ENCODE measurements around the gene PUM2.

Gene PUM2

DNA sequence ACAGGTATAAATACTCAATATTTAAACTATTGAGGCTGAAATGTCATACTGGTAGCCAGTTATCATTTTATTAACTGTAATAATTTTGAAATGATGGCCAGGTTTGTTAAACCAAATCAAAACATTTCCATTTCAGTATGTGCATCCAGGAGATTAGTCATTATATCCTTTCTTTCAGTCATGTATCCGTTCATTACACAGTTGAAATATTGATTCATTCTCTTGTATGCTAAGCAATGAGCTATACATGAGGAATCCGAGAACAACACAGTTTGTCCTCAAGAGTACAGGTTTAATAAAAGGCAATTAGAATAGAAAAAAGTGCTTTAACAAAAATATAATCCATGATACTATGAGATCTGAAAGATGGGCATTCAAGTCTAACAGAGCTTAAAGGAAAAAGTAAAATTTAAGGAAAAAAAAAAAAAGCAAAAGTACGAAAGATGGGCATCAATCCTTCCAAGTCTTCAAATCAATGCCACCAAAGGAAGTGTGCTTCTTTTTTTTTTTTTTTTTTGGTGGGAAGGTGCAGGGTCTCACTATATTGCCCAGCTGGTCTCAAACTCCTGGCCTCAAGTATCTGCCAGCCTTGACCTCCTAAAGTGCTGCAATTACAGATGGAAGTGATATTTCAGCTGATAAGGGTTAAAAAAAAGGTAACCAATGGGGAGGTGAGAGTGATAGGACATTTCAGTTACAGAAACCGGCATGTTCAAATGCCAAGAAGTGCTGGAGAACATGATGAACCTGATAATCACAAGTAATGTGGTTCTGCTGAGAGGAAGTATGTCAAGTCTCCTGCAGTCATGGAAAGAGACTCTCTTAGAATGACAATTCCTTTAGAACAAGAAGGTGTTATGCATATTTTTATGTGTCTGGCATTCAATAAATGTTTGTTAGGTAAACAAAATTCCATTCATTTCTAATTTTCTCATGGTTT lies 35.8 kb downstream of the PUM2 start:
- peaks cover 48 to 99% (median 78%) of the 10 kb centered on the region in 11 experiments for H4K20me1 ChIP-seq
- H3K4me2 ChIP-seq, result no peak overlapping the region

GRCh38 chr2:20313659-20314058 lies 37.0 kb downstream of the PUM2 start:
- Histone ChIP-seq H3K9ac (no peak overlapping the region), H3K4me3 (no peak overlapping the region), H3K27me3 (no peaks in the 10 kb centered on the region), H3K36me3 (peaks cover 91 to 100% (median 97%) of the 10 kb centered on the region in 11 experiments), H3K4me2 (no peak overlapping the region), H3K9me3 (replicated peaks in 1 of 11) (no peaks in the 10 kb centered on the region), H4K20me1 (peaks cover 39 to 99% (median 74%) of the 10 kb centered on the region in 11 experiments), H3K27ac (no peak overlapping the region), H3K4me1 (peaks cover 4 to 16% (median 9%) of the 10 kb centered on the region in 10 experiments; a peak in 15 of 20 replicates)
- no peak for TF ChIP-seq Cebpa-rat (IDR thresholded peaks at IDR 0.05)

More for the DNA sequence above, 35.8 kb downstream of the PUM2 start:
- Histone ChIP-seq H3K27ac (no peak overlapping the region), H3K4me3 (no peak overlapping the region), H3K36me3 (peaks cover 91 to 100% (median 97%) of the 10 kb centered on the region in 11 experiments), H3K4me1 (peaks cover 4 to 16% (median 9%) of the 10 kb centered on the region in 10 experiments; a peak in 15 of 20 replicates), H3K9ac (no peak overlapping the region), H3K9me3 (replicated peaks in 1 of 11) (no peaks in the 10 kb centered on the region), H3K27me3 (no peaks in the 10 kb centered on the region)
- no peak for TF ChIP-seq Cebpa-rat (IDR thresholded peaks at IDR 0.05)

DNA sequence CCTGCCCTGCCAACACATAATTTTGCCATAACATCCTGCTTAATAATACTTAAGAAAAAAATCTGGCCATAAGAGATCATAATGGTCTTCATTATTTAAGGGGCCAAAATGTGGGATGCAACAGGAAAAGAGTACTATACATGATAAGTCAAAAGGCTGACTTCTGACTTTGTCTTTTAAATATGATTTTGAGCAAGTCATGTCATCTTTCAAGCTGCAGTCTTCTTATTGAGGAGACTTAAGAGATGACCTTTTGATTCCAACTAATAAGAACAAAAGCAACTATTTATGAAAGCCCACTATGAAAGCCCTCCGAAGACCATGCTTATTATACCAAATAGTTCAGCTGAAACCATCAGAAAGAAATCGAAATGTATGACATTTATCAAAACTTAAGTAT lies 41.6 kb downstream of the PUM2 start:
- TF ChIP-seq Cebpa-rat (IDR thresholded peaks at IDR 0.05), result no peak
- Histone ChIP-seq H3K4me1 (no peaks in the 10 kb centered on the region), H3K9ac (no peak overlapping the region), H3K9me3 (replicated peaks in 1 of 11) (no peaks in the 10 kb centered on the region), H3K4me2 (no peak overlapping the region), H3K4me3 (no peak overlapping the region), H4K20me1 (peaks cover 44 to 100% (median 75%) of the 10 kb centered on the region in 11 experiments), H3K27ac (no peak overlapping the region), H3K27me3 (no peaks in the 10 kb centered on the region), H3K36me3 (peaks cover 92 to 100% (median 96%) of the 10 kb centered on the region in 11 experiments)

GRCh38 chr2:20307311-20307710 lies 43.3 kb downstream of the PUM2 start:
- peaks cover 94 to 100% (median 99%) of the 10 kb centered on the region in 11 experiments for H3K36me3 ChIP-seq
- peaks cover 47 to 100% (median 78%) of the 10 kb centered on the region in 11 experiments for H4K20me1 ChIP-seq
- no peak overlapping the region for H3K4me3 ChIP-seq
- TF ChIP-seq Cebpa-rat (IDR thresholded peaks at IDR 0.05), result no peak
- H3K9ac ChIP-seq, result no peak overlapping the region
- no peak overlapping the region for H3K27ac ChIP-seq
- H3K27me3 ChIP-seq, result no peaks in the 10 kb centered on the region
- no peak overlapping the region for H3K4me2 ChIP-seq
- no peaks in the 10 kb centered on the region for H3K4me1 ChIP-seq
- H3K9me3 ChIP-seq (replicated peaks in 1 of 11), result no peaks in the 10 kb centered on the region

DNA sequence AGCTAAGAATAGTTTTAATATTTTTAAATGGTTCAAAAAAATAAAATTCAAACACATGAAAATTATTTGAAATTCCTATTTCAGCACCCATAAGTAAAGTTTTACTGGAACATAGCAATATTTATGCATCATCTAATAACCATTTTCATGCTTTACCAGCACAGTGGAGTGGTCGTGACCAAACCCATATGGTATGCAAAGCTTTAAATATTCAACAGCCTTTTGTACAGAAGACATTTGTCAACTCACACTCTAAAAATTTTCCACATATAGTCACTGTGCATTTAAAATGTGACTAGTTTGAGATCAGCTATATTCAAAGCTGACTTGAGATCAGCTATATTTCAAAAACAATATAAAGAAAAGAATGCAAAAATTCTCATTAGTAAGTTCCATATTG lies 46.2 kb downstream of the PUM2 start:
- H4K20me1 ChIP-seq, result peaks cover 73 to 100% (median 95%) of the 10 kb centered on the region in 11 experiments
- H3K4me2 ChIP-seq, result no peak overlapping the region
- H3K36me3 ChIP-seq, result peaks cover 95 to 100% (median 99%) of the 10 kb centered on the region in 11 experiments
- H3K9me3 ChIP-seq (replicated peaks in 1 of 11), result no peaks in the 10 kb centered on the region
- no peak overlapping the region for H3K9ac ChIP-seq
- H3K4me1 ChIP-seq, result peaks cover 0 to 2% (median 0%) of the 10 kb centered on the region in 10 experiments; a peak in 1 of 20 replicates
- H3K27ac ChIP-seq, result no peak overlapping the region
- no peaks in the 10 kb centered on the region for H3K27me3 ChIP-seq
- TF ChIP-seq Cebpa-rat (IDR thresholded peaks at IDR 0.05), result no peak
- no peak overlapping the region for H3K4me3 ChIP-seq

- no peak overlapping the region for H3K4me2 ChIP-seq
- TF ChIP-seq Cebpa-rat (IDR thresholded peaks at IDR 0.05), result no peak
- H3K27me3 ChIP-seq, result no peaks in the 10 kb centered on the region
- no peak overlapping the region for H3K4me3 ChIP-seq
- H3K27ac ChIP-seq, result no peak overlapping the region
- H3K4me1 ChIP-seq, result peaks cover 0 to 6% (median 0%) of the 10 kb centered on the region in 10 experiments; a peak in 1 of 20 replicates
- peaks cover 77 to 100% (median 95%) of the 10 kb centered on the region in 11 experiments for H4K20me1 ChIP-seq
- no peaks in the 10 kb centered on the region for H3K9me3 ChIP-seq (replicated peaks in 1 of 11)
- peaks cover 95 to 100% (median 99%) of the 10 kb centered on the region in 11 experiments for H3K36me3 ChIP-seq
- H3K9ac ChIP-seq, result no peak overlapping the region
Observed at GRCh38 chr2:20303966-20304365, 46.7 kb downstream of the PUM2 start.

DNA sequence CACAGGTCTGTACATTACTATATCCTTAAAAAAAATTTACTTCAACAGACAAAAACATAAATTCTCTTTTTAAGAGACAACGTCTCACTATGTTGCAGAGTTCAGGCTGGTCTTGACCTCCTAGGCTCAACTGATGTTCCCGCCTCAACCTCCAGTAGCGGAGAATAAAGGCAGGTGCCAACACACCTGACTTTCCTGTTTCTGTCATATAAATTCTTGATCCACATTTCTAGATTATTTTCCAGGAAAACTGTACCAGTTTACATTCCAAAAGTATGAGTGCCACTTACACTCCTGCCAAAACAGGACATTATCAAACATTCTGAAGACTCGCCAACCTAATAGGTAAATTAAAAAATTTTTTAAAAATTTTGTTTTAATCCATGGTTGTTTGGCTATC lies 48.6 kb downstream of the PUM2 start:
- peaks cover 85 to 100% (median 97%) of the 10 kb centered on the region in 11 experiments for H4K20me1 ChIP-seq
- H3K9ac ChIP-seq, result no peak overlapping the region
- H3K4me2 ChIP-seq, result no peak overlapping the region
- no peak overlapping the region for H3K27ac ChIP-seq
- H3K4me1 ChIP-seq, result peaks cover 0 to 6% (median 0%) of the 10 kb centered on the region in 10 experiments; a peak in 1 of 20 replicates
- peaks cover 95 to 100% (median 99%) of the 10 kb centered on the region in 11 experiments for H3K36me3 ChIP-seq
- H3K27me3 ChIP-seq, result no peaks in the 10 kb centered on the region
- H3K9me3 ChIP-seq (replicated peaks in 1 of 11), result no peaks in the 10 kb centered on the region
- H3K4me3 ChIP-seq, result no peak overlapping the region
- no peak for TF ChIP-seq Cebpa-rat (IDR thresholded peaks at IDR 0.05)

DNA sequence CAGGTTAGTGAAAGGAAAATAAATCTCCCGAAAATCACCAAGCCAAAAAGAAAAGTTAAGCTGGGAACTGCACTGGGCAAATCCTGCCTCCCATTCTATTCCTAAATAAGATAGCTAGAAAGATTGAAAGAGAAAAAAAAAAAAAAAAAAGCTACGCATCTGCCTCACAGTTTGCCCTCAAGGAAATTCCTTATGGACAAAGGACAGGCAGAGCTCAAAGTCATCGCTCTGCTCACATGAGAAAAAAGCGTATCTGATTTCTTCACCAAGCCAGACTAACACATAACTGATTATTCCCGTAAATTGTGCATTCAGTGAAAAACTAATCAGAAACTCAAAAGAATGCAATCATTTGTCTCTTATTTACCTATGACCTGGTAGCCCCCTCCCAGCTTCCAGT lies 50.0 kb downstream of the PUM2 start:
- H4K20me1 ChIP-seq, result peaks cover 76 to 98% (median 94%) of the 10 kb centered on the region in 11 experiments
- no peak for TF ChIP-seq Cebpa-rat (IDR thresholded peaks at IDR 0.05)

GRCh38 chr2:20299113-20299512 lies 51.5 kb downstream of the PUM2 start:
- no peak for TF ChIP-seq Cebpa-rat (IDR thresholded peaks at IDR 0.05)
- Histone ChIP-seq H3K36me3 (peaks cover 90 to 100% (median 97%) of the 10 kb centered on the region in 11 experiments), H3K27ac (no peak overlapping the region), H3K4me3 (no peak overlapping the region), H3K4me2 (no peak overlapping the region), H3K4me1 (peaks cover 0 to 6% (median 0%) of the 10 kb centered on the region in 10 experiments; a peak in 1 of 20 replicates), H3K9me3 (replicated peaks in 1 of 11) (no peaks in the 10 kb centered on the region), H3K9ac (no peak overlapping the region), H3K27me3 (no peaks in the 10 kb centered on the region), H4K20me1 (peaks cover 68 to 96% (median 94%) of the 10 kb centered on the region in 11 experiments)

More for the DNA sequence above, 50.0 kb downstream of the PUM2 start:
- Histone ChIP-seq H3K9me3 (replicated peaks in 1 of 11) (no peaks in the 10 kb centered on the region), H3K4me2 (no peak overlapping the region), H3K36me3 (peaks cover 91 to 100% (median 97%) of the 10 kb centered on the region in 11 experiments), H3K4me3 (no peak overlapping the region), H3K27ac (no peak overlapping the region), H3K4me1 (peaks cover 0 to 6% (median 0%) of the 10 kb centered on the region in 10 experiments; a peak in 1 of 20 replicates), H3K27me3 (no peaks in the 10 kb centered on the region), H3K9ac (no peak overlapping the region)

Measured in BLaER1 treated with 17β-estradiol and CSF1 and Interleukin-3, amounts not matched to agents 10 nM and 100 nM (cell line).